ENCODE measurements around the gene OR51B5.
"Not testable (repeated sequence)": the region's sequence is repeated elsewhere in the genome, so short reads cannot be mapped to it uniquely, and the experiment has no call there.

The OR51B5 gene

GRCh38 chr11:5368502-5369043 is 25.2 kb upstream of the OR51B5 start:
- H3K4me3 ChIP-seq (ENCODE audit: low read depth, low read length) = no peak overlapping the region
- no peak for TF ChIP-seq CTCF (IDR thresholded peaks at IDR 0.05; ENCODE audit: borderline replicate concordance, insufficient read depth, low read depth, low read length)

GRCh38 chr11:5367448-5368074 is 24.2 kb upstream of the OR51B5 start:
- TF ChIP-seq CTCF (IDR thresholded peaks at IDR 0.05; ENCODE audit: borderline replicate concordance, insufficient read depth, low read depth, low read length) = no peak
- no peak overlapping the region for H3K4me3 ChIP-seq (ENCODE audit: low read depth, low read length)

- no peak for TF ChIP-seq CTCF (IDR thresholded peaks at IDR 0.05; ENCODE audit: borderline replicate concordance, insufficient read depth, low read depth, low read length)
Measured at GRCh38 chr11:5366856-5367255, 23.5 kb upstream of the OR51B5 start.

GRCh38 chr11:5366365-5366764 is 23.0 kb upstream of the OR51B5 start:
- not testable (repeated sequence) for H3K4me3 ChIP-seq (ENCODE audit: low read depth, low read length)

More at GRCh38 chr11:5366856-5367255, 23.5 kb upstream of the OR51B5 start:
- no peak overlapping the region for H3K4me3 ChIP-seq (ENCODE audit: low read depth, low read length)

- no peak overlapping the region for H3K4me3 ChIP-seq (ENCODE audit: low read depth, low read length)
- no peak for TF ChIP-seq CTCF (IDR thresholded peaks at IDR 0.05; ENCODE audit: borderline replicate concordance, insufficient read depth, low read depth, low read length)
Measured at GRCh38 chr11:5364214-5364613, 20.9 kb upstream of the OR51B5 start.

GRCh38 chr11:5363679-5364078 is 20.4 kb upstream of the OR51B5 start:
- TF ChIP-seq CTCF (IDR thresholded peaks at IDR 0.05; ENCODE audit: borderline replicate concordance, insufficient read depth, low read depth, low read length) = no peak
- H3K4me3 ChIP-seq (ENCODE audit: low read depth, low read length) = no peak overlapping the region

GRCh38 chr11:5362017-5362625 is 18.8 kb upstream of the OR51B5 start:
- TF ChIP-seq CTCF (IDR thresholded peaks at IDR 0.05; ENCODE audit: borderline replicate concordance, insufficient read depth, low read depth, low read length) = no peak
- H3K4me3 ChIP-seq (ENCODE audit: low read depth, low read length) = no peak overlapping the region

- not testable (repeated sequence) for H3K4me3 ChIP-seq (ENCODE audit: low read depth, low read length)
Measured at GRCh38 chr11:5356031-5356430, 12.7 kb upstream of the OR51B5 start.

All from GM12875 (cell line).